SK-N-SH (cell line): Measurements from ENCODE around the gene OR8G1.

ENCODE experiments used
- MEF2A ChIP-seq: IDR thresholded peaks from 2 replicates; pipeline ENCODE4 v1.4.0; 2012; ENCODE audit warnings: low read depth, borderline replicate concordance
- RFX5 ChIP-seq: IDR thresholded peaks from 2 replicates; pipeline ENCODE4 v1.6.1; 2012; ENCODE audit warnings: mild to moderate bottlenecking, improper control_type of control experiment, low read length
- SMC3 ChIP-seq: IDR thresholded peaks from 2 replicates; pipeline ENCODE4 v1.6.1; 2012; ENCODE audit warnings: low read depth, low read length, improper control_type of control experiment
- TF ChIP-seq, protein P1 (sequence below): fragments of 150-350 bp; IDR thresholded peaks from 2 replicates; pipeline ENCODE4 v1.6.1; 2017; ENCODE audit warnings: antibody characterized with exemption, low read length, low read depth, borderline replicate concordance
- TF ChIP-seq, protein P2 (sequence below): fragments of 200-600 bp; sonication (generic); IDR thresholded peaks from 2 replicates; pipeline ENCODE4 v1.6.1; 2017; ENCODE audit warnings: antibody characterized with exemption, mild to moderate bottlenecking, moderate library complexity

DNA sequence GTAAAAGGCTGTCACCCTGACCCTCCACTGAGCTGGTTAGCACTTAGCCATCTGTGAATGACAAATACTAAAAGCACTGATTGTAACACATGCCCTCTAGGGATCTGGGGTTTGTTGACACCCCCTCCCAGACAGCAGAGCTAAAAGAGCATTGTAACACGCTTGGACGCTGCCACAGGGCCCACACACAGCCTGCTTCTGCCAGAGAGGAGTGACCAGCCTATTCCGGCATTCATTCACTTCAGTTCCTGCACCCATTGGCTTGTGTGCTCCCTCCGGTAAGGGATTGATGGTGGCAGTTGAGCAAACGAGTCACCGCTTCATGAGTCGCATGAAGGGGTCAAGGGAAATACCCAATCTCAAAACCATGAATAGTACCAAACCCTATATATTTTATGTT lies 42.0 kb upstream of the OR8G1 start:
- TF ChIP-seq, protein P1, sequence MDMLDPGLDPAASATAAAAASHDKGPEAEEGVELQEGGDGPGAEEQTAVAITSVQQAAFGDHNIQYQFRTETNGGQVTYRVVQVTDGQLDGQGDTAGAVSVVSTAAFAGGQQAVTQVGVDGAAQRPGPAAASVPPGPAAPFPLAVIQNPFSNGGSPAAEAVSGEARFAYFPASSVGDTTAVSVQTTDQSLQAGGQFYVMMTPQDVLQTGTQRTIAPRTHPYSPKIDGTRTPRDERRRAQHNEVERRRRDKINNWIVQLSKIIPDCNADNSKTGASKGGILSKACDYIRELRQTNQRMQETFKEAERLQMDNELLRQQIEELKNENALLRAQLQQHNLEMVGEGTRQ: no peak
- TF ChIP-seq, protein P2, sequence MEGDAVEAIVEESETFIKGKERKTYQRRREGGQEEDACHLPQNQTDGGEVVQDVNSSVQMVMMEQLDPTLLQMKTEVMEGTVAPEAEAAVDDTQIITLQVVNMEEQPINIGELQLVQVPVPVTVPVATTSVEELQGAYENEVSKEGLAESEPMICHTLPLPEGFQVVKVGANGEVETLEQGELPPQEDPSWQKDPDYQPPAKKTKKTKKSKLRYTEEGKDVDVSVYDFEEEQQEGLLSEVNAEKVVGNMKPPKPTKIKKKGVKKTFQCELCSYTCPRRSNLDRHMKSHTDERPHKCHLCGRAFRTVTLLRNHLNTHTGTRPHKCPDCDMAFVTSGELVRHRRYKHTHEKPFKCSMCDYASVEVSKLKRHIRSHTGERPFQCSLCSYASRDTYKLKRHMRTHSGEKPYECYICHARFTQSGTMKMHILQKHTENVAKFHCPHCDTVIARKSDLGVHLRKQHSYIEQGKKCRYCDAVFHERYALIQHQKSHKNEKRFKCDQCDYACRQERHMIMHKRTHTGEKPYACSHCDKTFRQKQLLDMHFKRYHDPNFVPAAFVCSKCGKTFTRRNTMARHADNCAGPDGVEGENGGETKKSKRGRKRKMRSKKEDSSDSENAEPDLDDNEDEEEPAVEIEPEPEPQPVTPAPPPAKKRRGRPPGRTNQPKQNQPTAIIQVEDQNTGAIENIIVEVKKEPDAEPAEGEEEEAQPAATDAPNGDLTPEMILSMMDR: no peak
- TF ChIP-seq RFX5: no peak
- no peak for TF ChIP-seq MEF2A
- no peak for TF ChIP-seq SMC3
